ENCODE data around the gene DCBLD2. TPM values are rescaled to one million over a fixed set of nuclear protein-coding genes. Genes with fewer than 3 reads are reported as not detected.

DCBLD2 gene
- total RNA-seq, 2 experiments from 2014 or later = 0.83 to 1.4 TPM

GRCh38 chr3:98777286-98777685 is 124.2 kb downstream of the DCBLD2 start:
- CTCF ChIA-PET = no interaction called here

GRCh38 chr3:98776140-98776493 is 125.4 kb downstream of the DCBLD2 start:
- H3K9me3 Mint-ChIP-seq = no peaks in the 10 kb centered on the region
- no peaks in the 10 kb centered on the region for H3K36me3 Mint-ChIP-seq (ENCODE audit: low read depth)
- ChIA-PET POLR2A (no interaction called here), CTCF (no interaction called here)
- no peak overlapping the region for H3K27ac Mint-ChIP-seq
- no peak overlapping the region for H3K4me3 Mint-ChIP-seq
- no peaks in the 10 kb centered on the region for H3K4me1 Mint-ChIP-seq
- H3K27me3 Mint-ChIP-seq = peaks cover 21% of the 10 kb centered on the region
- no peak for DNase-seq

More at GRCh38 chr3:98777286-98777685, 124.2 kb downstream of the DCBLD2 start:
- Mint-ChIP-seq H3K27ac (no peak overlapping the region), H3K36me3 (ENCODE audit: low read depth) (no peaks in the 10 kb centered on the region), H3K27me3 (peaks cover 21% of the 10 kb centered on the region), H3K9me3 (no peaks in the 10 kb centered on the region), H3K4me1 (no peaks in the 10 kb centered on the region), H3K4me3 (no peak overlapping the region)
- no peak for DNase-seq
- POLR2A ChIA-PET = no interaction called here

GRCh38 chr3:98775459-98776139 is 125.9 kb downstream of the DCBLD2 start:
- H3K9me3 Mint-ChIP-seq = no peaks in the 10 kb centered on the region
- no peak overlapping the region for H3K27ac Mint-ChIP-seq
- CTCF ChIA-PET = no interaction called here
- H3K36me3 Mint-ChIP-seq (ENCODE audit: low read depth) = no peaks in the 10 kb centered on the region
- POLR2A ChIA-PET = no interaction called here
- H3K27me3 Mint-ChIP-seq = peaks cover 22% of the 10 kb centered on the region
- DNase-seq = no peak
- no peak overlapping the region for H3K4me3 Mint-ChIP-seq
- H3K4me1 Mint-ChIP-seq = peaks cover 3% of the 10 kb centered on the region

- DNase-seq = no peak
- H3K4me1 Mint-ChIP-seq = peaks cover 9% of the 10 kb centered on the region
- peaks cover 37% of the 10 kb centered on the region for H3K27me3 Mint-ChIP-seq
- no peak overlapping the region for H3K4me3 Mint-ChIP-seq
- no peaks in the 10 kb centered on the region for H3K9me3 Mint-ChIP-seq
- H3K36me3 Mint-ChIP-seq (ENCODE audit: low read depth) = no peaks in the 10 kb centered on the region
- ChIA-PET CTCF (no interaction called here), POLR2A (no interaction called here)
- no peak overlapping the region for H3K27ac Mint-ChIP-seq
These were observed 129.5 kb downstream of the DCBLD2 start for GRCh38 chr3:98772022-98772421.

GRCh38 chr3:98770261-98771039 is 131.0 kb downstream of the DCBLD2 start:
- no peaks in the 10 kb centered on the region for H3K9me3 Mint-ChIP-seq
- H3K36me3 Mint-ChIP-seq (ENCODE audit: low read depth) = no peaks in the 10 kb centered on the region
- H3K27me3 Mint-ChIP-seq = peaks cover 38% of the 10 kb centered on the region
- ChIA-PET CTCF (no interaction called here), POLR2A (no interaction called here)
- DNase-seq = peak; percentile 19
- peaks cover 9% of the 10 kb centered on the region for H3K4me1 Mint-ChIP-seq
- H3K4me3 Mint-ChIP-seq = no peak overlapping the region
- no peak overlapping the region for H3K27ac Mint-ChIP-seq

GRCh38 chr3:98769448-98769847 is 132.0 kb downstream of the DCBLD2 start:
- H3K27me3 Mint-ChIP-seq = peaks cover 41% of the 10 kb centered on the region

GRCh38 chr3:98768961-98769360 is 132.5 kb downstream of the DCBLD2 start:
- H3K4me1 Mint-ChIP-seq = peaks cover 9% of the 10 kb centered on the region
- ChIA-PET POLR2A (no interaction called here), CTCF (no interaction called here)
- no peak overlapping the region for H3K27ac Mint-ChIP-seq
- no peaks in the 10 kb centered on the region for H3K36me3 Mint-ChIP-seq (ENCODE audit: low read depth)
- no peaks in the 10 kb centered on the region for H3K9me3 Mint-ChIP-seq
- no peak overlapping the region for H3K4me3 Mint-ChIP-seq
- peaks cover 40% of the 10 kb centered on the region for H3K27me3 Mint-ChIP-seq
- DNase-seq = no peak

More at GRCh38 chr3:98769448-98769847, 132.0 kb downstream of the DCBLD2 start:
- Mint-ChIP-seq H3K4me1 (peaks cover 9% of the 10 kb centered on the region), H3K27ac (no peak overlapping the region), H3K4me3 (no peak overlapping the region), H3K9me3 (no peaks in the 10 kb centered on the region), H3K36me3 (ENCODE audit: low read depth) (no peaks in the 10 kb centered on the region)
- DNase-seq = no peak
- ChIA-PET CTCF (no interaction called here), POLR2A (no interaction called here)

- no peak for DNase-seq
- ChIA-PET CTCF (no interaction called here), POLR2A (no interaction called here)
- Mint-ChIP-seq H3K27me3 (peaks cover 50% of the 10 kb centered on the region), H3K9me3 (no peaks in the 10 kb centered on the region), H3K4me1 (peaks cover 9% of the 10 kb centered on the region), H3K4me3 (no peak overlapping the region), H3K27ac (no peak overlapping the region), H3K36me3 (ENCODE audit: low read depth) (no peaks in the 10 kb centered on the region)
These were observed 134.6 kb downstream of the DCBLD2 start for GRCh38 chr3:98766924-98767323.

- Mint-ChIP-seq H3K9me3 (no peaks in the 10 kb centered on the region), H3K27me3 (peaks cover 53% of the 10 kb centered on the region), H3K27ac (no peak overlapping the region), H3K4me3 (no peak overlapping the region), H3K4me1 (peaks cover 7% of the 10 kb centered on the region), H3K36me3 (ENCODE audit: low read depth) (no peaks in the 10 kb centered on the region)
- CTCF ChIA-PET = no interaction called here
- no peak for DNase-seq
- POLR2A ChIA-PET = no interaction called here
These were observed 135.8 kb downstream of the DCBLD2 start for GRCh38 chr3:98765721-98766120.

GRCh38 chr3:98764472-98764884 is 137.0 kb downstream of the DCBLD2 start:
- DNase-seq = no peak
- POLR2A ChIA-PET = no interaction called here

GRCh38 chr3:98763819-98764418 is 137.6 kb downstream of the DCBLD2 start:
- Mint-ChIP-seq H3K4me1 (no peaks in the 10 kb centered on the region), H3K27ac (no peak overlapping the region), H3K27me3 (peaks cover 52% of the 10 kb centered on the region), H3K36me3 (ENCODE audit: low read depth) (no peaks in the 10 kb centered on the region), H3K4me3 (no peak overlapping the region), H3K9me3 (no peaks in the 10 kb centered on the region)
- DNase-seq = no peak
- POLR2A ChIA-PET = no interaction called here
- CTCF ChIA-PET = no interaction called here

More at GRCh38 chr3:98764472-98764884, 137.0 kb downstream of the DCBLD2 start:
- Mint-ChIP-seq H3K36me3 (ENCODE audit: low read depth) (no peaks in the 10 kb centered on the region), H3K4me3 (no peak overlapping the region), H3K4me1 (no peaks in the 10 kb centered on the region), H3K27ac (no peak overlapping the region), H3K9me3 (no peaks in the 10 kb centered on the region), H3K27me3 (peaks cover 55% of the 10 kb centered on the region)
- CTCF ChIA-PET = no interaction called here

- no peak for DNase-seq
- no peak within 1 kb of the TSS for H3K4me3 Mint-ChIP-seq
- CTCF ChIA-PET = no interaction called here
- H3K4me1 Mint-ChIP-seq = no peaks in the 10 kb centered on the region
- no peak within 1 kb of the TSS for H3K27ac Mint-ChIP-seq
- POLR2A ChIA-PET = no interaction called here
- no peaks in the 10 kb centered on the region for H3K36me3 Mint-ChIP-seq (ENCODE audit: low read depth)
- H3K27me3 Mint-ChIP-seq = peaks cover 45% of the 10 kb centered on the region
- no peaks in the 10 kb centered on the region for H3K9me3 Mint-ChIP-seq
These were observed 138.4 kb downstream of the DCBLD2 start, which contains the start of gene ST3GAL6 for GRCh38 chr3:98763076-98763475. TSS of gene ST3GAL6 (plus strand) at chr3:98763340. CDS start at chr3:98768441, 5,101 bp downstream.

- CTCF ChIA-PET = no interaction called here
- no peak for DNase-seq
- Mint-ChIP-seq H3K4me1 (no peaks in the 10 kb centered on the region), H3K36me3 (ENCODE audit: low read depth) (no peaks in the 10 kb centered on the region), H3K27me3 (peaks cover 39% of the 10 kb centered on the region), H3K9me3 (no peaks in the 10 kb centered on the region), H3K4me3 (no peak overlapping the region), H3K27ac (no peak overlapping the region)
- POLR2A ChIA-PET = no interaction called here
These were observed 139.8 kb downstream of the DCBLD2 start for GRCh38 chr3:98761643-98762229.

All from activated CD4-positive, alpha-beta memory T cell treated with anti-CD3 and anti-CD28 coated beads, Interleukin-2, amount 10 ng/mL, durations not matched to agents 7 days and 5 days (primary cell).